ENCODE results near the gene CCDC88A.

DNA sequence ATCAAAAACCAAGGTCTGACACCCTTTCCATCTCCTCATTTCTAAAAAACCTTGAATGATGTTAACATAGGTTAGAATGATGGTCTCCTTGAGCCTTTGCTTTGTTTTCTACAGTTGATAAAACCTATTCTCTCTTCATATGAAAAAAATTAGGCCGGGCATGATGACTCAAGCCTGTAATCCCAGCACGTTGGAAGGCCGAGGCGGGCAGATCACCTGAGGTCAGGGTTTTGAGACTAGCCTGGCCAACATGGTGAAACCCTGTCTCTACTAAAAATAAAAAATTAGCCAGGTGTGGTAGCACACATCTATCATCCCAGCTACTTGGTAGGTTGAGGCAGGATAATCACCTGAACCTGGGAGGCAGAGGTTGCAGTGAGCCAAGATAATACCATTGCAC lies 49.4 kb downstream of the CCDC88A start:
- TF ChIP-seq CTCF (IDR thresholded peaks at IDR 0.05; ENCODE audit: low read length) (no peak), EZH2 (IDR thresholded peaks at IDR 0.05; ENCODE audit: borderline replicate concordance, low read length) (no peak)
